Ramos (cell line): Measurements from ENCODE around the gene FBXL19.

Experiments used
- in situ Hi-C: fragments of 300-500 bp; cut with MboI; formaldehyde crosslinking; loops from one replicate; pipeline ENCODE4 v1.14.3; 2022; ENCODE audit warnings: low sequenced_read_pairs; ENCODE audit not compliant: unreplicated experiment

Gene FBXL19

GRCh38 chr16:30957456-30958174 is 34.2 kb downstream of the FBXL19 start, which contains the start of gene SETD1A:
TSS of gene SETD1A (plus strand) at chr16:30957754. CDS start at chr16:30958732, 978 bp downstream.
- in situ Hi-C loops, result loop anchor here (10.0 kb wide), 1 partner anchor 907 kb away; no protein-coding TSS in a partner anchor

DNA sequence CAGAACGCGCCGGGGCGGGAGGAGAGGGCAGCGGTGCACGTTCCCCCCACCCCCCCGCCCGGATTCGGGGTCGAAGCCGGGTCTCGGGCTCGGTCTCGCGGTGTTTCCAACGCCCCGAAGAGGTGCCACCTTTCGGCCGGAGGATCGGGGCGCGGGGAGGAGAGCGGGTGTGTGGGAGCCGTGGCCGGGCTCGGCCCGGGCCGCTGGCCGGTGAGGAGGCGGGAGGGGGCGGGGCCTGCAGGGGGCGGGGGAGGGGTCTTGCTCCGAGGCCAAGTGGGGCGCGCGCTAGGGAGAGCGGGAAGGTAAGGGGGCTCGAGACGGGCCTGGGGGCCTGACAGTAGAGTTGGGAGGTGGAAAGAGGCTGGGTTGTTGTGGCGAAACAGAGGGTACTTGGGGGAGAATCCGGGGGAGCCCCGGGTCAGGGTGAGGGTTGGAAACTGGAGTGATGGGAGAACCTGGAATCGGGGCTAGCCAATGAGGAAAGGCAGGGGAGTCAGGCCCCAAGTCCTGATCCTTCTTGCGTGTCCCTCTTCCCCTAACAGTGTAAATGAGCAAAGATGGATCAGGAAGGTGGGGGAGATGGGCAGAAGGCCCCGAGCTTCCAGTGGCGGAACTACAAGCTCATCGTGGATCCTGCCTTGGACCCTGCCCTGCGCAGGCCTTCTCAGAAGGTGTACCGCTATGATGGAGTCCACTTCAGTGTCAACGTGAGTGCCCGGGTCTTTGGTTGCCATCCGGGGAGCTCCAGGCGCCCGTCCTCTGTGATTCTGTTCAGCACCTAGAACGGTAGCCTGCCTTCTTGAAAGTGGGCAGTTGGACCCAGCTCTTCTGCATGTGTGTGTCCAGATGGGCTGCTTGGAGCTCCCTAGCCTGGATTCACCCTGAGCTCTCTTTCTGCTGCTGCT is 35.1 kb downstream of the FBXL19 start:
- in situ Hi-C loops, result loop anchor here (10.0 kb wide), 1 partner anchor 906 kb away; no protein-coding TSS in a partner anchor

- in situ Hi-C loops, result no loop called here
These were observed 38.0 kb downstream of the FBXL19 start for GRCh38 chr16:30961384-30961783.

- in situ Hi-C loops, result no loop called here
These were observed 40.6 kb downstream of the FBXL19 start for GRCh38 chr16:30963925-30964511.

DNA sequence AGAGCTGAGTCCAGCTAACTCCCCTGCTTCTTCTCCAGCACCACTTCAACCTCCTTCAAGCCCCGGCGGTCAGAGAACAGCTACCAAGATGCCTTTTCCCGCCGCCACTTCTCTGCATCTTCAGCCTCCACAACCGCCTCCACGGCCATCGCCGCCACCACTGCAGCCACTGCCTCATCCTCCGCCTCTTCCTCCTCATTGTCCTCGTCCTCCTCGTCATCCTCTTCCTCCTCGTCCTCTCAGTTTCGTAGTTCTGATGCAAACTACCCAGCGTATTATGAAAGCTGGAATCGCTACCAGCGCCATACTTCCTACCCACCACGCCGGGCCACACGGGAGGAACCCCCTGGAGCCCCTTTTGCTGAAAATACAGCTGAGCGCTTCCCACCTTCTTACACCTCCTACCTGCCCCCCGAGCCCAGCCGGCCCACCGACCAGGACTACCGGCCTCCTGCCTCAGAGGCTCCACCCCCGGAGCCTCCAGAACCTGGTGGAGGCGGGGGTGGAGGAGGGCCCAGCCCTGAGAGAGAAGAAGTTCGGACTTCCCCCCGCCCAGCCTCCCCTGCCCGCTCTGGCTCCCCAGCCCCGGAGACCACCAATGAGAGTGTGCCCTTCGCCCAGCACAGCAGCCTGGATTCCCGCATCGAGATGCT is 41.3 kb downstream of the FBXL19 start:
- in situ Hi-C loops, result no loop called here

- in situ Hi-C loops, result no loop called here
These were observed 42.1 kb downstream of the FBXL19 start for GRCh38 chr16:30965436-30965835.

DNA sequence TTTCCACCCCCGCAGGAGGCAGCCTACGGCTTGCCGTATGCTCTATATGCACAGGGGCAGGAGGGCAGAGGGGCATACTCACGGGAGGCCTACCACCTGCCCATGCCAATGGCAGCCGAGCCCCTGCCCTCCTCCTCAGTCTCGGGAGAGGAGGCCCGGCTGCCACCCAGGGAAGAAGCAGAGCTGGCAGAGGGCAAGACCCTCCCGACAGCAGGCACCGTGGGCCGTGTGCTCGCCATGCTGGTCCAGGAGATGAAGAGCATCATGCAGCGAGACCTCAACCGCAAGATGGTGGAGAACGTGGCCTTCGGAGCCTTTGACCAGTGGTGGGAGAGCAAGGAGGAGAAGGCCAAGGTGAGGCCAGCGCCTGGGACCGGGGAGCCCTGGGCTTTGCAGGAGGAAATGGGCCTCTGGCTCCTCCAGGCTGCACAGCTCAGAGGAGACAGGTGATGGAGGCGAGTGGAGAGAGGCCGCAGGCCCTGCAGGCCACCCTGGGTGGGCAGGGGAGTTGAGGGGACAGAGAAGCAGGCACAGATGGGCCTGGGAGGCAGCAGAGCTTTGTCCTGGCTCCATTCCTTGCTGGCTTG is 42.8 kb downstream of the FBXL19 start:
- in situ Hi-C loops, result no loop called here

GRCh38 chr16:30967795-30968194 is 44.4 kb downstream of the FBXL19 start:
- in situ Hi-C loops, result no loop called here

DNA sequence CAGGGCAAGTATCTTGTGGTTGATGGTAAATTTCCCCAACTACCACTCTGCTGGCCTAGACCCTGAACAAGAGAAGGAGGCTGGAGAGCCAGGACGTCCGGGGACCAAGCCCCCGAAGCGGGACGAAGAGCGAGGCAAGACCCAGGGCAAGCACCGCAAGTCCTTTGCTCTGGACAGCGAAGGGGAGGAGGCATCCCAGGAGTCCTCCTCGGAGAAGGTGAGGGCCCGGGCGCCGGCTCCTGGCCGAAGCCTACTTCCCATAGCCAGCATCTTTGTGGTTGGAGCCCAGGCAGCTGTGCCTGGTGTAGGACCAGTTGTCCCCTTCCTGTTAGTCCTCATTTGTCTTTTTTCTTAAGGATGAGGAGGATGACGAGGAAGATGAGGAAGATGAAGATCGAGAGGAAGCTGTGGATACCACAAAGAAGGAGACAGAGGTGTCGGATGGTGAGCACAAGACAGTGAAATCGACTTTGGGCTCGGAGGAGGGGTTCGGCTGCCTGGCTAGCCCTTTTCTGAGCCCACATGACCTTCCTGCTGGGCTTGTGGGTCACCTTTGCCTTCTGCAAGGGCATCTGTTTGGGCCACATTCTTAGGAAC is 46.0 kb downstream of the FBXL19 start:
- in situ Hi-C loops, result no loop called here

GRCh38 chr16:30971298-30971697 is 47.9 kb downstream of the FBXL19 start:
- in situ Hi-C loops, result no loop called here

- in situ Hi-C loops, result no loop called here
These were observed 49.5 kb downstream of the FBXL19 start for GRCh38 chr16:30972872-30973271.

- in situ Hi-C loops, result no loop called here
These were observed 51.0 kb downstream of the FBXL19 start for GRCh38 chr16:30974348-30974747.

DNA sequence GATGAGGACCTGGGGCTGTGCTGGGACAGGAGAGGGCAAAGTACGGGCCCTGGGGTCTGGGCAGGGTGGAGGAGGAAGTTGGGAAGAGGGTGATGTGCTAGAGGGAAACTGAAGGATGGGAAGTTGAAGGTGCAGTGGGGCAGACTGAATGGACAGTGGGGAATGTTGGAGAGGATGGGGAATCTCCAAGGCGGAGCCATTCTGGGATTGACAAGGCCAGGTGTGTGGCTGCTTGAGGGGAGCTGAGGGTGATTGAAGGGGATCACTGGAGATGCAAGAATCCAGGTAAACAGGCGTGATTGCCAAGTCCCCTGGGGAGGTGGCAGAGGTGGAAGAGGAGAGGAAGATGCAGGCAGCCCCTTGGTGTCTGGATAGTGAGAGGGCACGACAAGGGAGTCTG is 53.1 kb downstream of the FBXL19 start:
- in situ Hi-C loops, result loop anchor here (25.0 kb wide), 1 partner anchor 461 kb away; the partner anchor contains the start of genes COX6A2 and ZNF843

DNA sequence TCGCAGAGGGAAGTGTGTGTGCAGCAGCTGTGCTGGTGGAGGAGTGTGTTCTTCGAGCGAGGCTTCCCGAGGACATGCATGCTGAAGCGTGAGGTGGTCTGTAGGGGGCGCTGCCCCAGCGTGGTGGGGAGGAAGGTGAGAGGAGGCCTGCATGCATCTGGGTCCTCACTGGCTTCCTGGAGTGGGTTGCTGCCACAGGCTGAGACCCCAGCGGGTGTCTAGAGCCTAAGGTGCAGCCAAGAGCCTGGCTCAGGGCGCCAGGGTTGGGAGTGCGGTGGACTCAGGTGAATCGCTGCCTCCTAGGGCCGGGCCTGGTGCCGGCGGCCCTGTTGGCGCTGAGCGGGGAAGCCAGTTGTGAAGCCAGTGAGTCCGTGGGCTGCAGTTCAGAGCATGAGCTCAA is 54.1 kb downstream of the FBXL19 start:
- in situ Hi-C loops, result loop anchor here (25.0 kb wide), 1 partner anchor 460 kb away; the partner anchor contains the start of genes COX6A2 and ZNF843

- in situ Hi-C loops, result loop anchor here (25.0 kb wide), 1 partner anchor 458 kb away; the partner anchor contains the start of genes COX6A2 and ZNF843
These were observed 56.0 kb downstream of the FBXL19 start for GRCh38 chr16:30979170-30980022.

DNA sequence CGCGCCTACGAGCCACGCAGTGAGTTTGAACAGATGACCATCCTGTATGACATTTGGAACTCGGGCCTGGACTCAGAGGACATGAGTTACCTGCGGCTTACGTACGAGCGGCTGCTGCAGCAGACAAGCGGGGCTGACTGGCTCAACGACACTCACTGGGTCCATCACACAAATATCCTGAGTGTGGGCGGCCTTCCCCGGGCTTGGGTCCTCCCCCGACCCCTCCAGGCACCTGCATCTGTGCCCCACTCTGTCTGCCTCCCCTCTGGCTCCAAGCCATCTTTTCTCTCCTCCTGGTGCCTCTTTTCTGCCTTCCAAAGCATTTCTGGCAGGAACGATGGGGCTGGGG is 56.6 kb downstream of the FBXL19 start:
- in situ Hi-C loops, result loop anchor here (25.0 kb wide), 1 partner anchor 457 kb away; the partner anchor contains the start of genes COX6A2 and ZNF843

DNA sequence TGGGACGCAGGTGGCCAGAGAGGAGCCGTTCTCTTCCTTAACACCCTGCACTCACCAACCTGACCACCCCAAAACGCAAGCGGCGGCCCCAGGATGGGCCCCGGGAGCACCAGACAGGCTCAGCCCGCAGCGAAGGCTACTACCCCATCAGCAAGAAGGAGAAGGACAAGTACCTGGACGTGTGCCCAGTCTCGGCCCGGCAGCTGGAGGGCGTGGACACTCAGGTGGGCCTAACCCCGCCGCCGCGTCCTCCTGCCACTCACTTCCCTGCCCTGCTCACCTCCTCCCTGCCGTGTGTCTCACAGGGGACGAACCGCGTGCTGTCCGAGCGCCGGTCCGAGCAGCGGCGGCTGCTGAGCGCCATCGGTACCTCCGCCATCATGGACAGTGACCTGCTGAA is 57.1 kb downstream of the FBXL19 start:
- in situ Hi-C loops, result loop anchor here (25.0 kb wide), 1 partner anchor 457 kb away; the partner anchor contains the start of genes COX6A2 and ZNF843

GRCh38 chr16:30980959-30981358 is 57.6 kb downstream of the FBXL19 start:
- in situ Hi-C loops, result loop anchor here (25.0 kb wide), 1 partner anchor 456 kb away; the partner anchor contains the start of genes COX6A2 and ZNF843
